Left lobe of liver (tissue), 2 donors: ENCODE results near the gene MEIS1. TPM values are rescaled to one million over a fixed set of nuclear protein-coding genes. Genes with fewer than 3 reads are reported as not detected.
"Not testable (repeated sequence)": the region's sequence is repeated elsewhere in the genome, so short reads cannot be mapped to it uniquely, and the experiment has no call there.

Experiments
- ATAC-seq: fragments of 200-7000 bp; cut with Tn5 transposase; one replicate; pipeline ENCODE4 v1.9.1; 2020; ENCODE audit warnings: mild to moderate bottlenecking, moderate library complexity
- DNase-seq: peaks from one replicate; pipeline ENCODE4 v3.0.0-alpha.2; 2020; ENCODE audit warnings: low spot score
- total RNA-seq: library from RNA; stranded (reverse); gene quantifications from one replicate; pipeline ENCODE4 v1.2.1, GENCODE V29; 2021
- donor health status: DM: no; HTN: no; CAD: no; lungs with moderate emphysema.
- donor health status: DM: no; HTN: yes; CAD: no.

Gene MEIS1
- total RNA-seq, 1 donor from 2014 or later, result 5.9 TPM

DNA sequence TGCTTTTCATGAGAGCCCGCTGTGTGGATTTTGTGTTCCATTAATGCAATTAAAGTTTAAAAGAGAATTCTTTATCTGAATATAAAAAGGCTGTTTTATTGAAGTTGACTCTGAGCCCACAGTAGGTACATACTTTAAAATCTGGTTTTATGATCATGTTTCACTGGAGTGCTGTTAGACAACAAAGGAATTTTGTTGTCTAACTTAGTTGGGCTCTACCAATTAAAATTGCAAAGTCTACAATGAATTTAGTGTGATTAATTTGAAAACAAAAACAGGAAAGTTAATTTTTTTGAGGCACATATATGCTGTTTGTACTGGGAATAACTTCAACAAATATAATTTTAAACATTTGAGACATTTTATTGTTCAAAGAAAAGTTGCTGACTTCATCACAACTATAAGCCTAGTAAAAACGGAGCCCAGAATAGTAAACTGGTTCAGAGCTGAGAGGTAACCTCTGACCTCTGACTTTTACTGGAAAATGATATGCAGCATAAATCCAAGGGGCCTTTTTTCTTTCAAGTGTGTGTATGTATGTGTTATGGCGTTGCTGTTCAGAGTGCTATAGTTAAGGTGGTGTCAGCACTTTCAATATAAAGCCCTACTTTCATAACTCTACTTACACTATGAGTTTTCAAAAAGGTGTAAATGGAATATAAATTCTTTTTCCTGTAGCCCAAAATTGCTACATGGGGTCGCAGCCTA is 30.2 kb downstream of the MEIS1 start:
- no peak for ATAC-seq
- DNase-seq, result no peak

DNA sequence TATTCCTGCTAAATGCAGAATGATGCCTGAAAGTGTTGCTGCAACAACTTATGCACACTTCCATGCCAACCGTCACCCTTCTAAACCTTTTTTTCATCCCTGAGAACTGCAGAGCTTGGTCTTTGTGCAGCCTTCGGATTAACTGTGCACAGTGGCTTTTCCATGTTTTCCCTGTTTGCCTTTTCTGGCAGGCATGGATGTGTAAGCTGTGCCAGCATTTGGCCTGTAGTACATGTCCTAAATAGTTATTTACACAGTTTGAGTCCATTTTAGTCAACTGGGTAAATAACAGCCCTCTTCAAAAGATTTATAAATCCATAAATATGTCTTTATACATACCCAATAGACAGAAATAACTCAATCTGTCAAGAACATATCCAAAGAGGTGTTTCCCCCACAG is 31.5 kb downstream of the MEIS1 start:
- ATAC-seq (peak; percentile 97), DNase-seq (no peak)

DNA sequence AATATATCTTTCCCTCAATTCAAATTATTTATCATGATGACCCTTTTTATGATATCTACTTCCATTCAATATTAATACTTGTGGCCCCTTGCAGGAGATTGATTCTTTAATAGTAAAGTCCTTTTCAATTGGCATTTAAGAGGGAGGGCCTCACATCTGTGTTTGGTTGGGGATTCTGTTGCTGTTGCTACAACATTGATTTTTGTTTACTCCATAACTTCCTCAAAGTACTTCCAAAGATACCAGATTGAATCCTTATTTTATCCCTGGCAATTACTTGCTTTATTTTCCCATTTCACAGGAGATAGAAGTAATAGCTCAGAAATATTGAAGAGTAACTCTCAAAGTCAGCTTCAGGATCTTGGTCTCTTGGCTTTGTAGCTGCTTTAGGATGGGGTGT is 32.8 kb downstream of the MEIS1 start:
- ATAC-seq (no peak), DNase-seq (no peak)

DNA sequence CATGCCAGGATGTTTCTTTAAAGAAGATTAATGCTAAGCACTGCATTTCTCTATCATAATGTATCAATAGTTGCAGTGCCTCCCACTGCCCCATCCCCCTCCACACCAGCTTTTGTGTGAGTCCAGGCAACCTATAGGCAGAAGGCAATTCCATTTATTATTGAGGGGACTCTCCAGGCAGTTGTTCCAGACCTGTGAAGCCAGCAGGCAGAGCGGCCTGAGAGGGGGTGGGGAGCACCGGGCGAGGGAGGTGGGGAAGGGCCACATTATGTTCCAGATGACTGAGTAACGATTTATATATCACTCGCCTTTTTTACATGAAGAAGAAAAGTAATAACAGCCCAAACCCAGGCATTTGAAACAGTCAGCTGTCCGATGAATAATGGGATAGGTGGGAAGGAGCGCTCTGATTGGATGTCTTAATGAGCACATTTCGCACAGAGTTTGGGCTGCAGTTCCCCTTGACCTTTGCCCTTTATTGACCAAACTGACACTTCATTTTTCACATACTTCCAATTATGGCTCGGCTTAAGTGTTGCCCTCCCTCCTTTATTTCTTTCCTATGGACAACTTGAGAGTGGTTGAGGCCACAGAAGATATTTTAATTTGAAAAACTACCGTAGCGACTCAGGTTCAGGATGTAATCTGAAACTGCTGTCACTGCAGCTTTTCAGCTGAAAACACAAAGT is 34.4 kb downstream of the MEIS1 start:
- DNase-seq (no peak), ATAC-seq (no peak)

DNA sequence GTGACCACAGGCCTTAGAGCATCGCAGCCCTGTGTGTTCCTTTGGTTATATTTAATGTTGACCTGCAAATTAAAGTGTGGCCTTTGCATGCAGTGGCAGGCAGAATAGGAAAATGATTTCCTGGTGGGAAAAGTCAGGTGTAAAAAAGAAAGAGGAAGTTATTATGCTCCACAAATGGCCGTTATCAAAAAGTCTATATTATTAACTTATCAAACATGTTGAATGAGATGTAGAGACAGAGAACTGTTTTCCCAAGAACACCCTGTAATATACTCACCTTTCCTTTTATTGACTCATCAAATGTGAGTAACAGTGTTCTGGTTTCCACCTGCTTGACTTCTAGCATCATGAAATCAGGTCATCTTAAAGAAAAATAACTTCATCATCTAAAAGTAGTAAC is 35.3 kb downstream of the MEIS1 start:
- DNase-seq (no peak), ATAC-seq (no peak)

DNA sequence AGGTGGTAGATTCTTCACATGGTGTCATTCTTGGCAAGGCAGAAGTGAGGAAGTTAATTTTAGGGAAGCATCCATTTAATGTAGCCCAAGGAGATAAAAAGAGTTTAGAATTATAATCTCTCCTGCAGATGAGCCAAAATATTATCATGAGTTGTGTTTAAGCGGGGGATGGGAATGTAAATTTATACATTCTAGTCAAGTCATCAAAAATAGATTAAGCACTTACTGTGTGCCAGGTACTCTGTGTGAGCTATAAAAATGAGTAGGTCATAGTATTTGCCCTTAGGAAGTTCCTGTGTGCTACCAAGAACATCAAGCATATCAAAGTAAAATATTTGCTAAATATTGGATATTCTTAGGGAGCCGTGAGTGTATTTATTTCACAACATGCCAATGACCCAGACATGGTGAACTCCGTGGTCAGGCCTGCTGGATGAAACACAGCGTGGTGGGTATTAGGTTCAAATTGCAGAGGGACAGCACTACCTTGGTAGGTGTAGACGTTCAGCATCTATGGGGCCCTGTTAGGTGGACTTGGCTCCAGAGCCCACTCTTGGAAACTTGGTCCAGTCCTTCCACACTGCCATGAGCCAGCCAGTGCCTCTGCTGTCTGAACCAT is 37.4 kb downstream of the MEIS1 start:
- ATAC-seq, result peak; percentile 76

DNA sequence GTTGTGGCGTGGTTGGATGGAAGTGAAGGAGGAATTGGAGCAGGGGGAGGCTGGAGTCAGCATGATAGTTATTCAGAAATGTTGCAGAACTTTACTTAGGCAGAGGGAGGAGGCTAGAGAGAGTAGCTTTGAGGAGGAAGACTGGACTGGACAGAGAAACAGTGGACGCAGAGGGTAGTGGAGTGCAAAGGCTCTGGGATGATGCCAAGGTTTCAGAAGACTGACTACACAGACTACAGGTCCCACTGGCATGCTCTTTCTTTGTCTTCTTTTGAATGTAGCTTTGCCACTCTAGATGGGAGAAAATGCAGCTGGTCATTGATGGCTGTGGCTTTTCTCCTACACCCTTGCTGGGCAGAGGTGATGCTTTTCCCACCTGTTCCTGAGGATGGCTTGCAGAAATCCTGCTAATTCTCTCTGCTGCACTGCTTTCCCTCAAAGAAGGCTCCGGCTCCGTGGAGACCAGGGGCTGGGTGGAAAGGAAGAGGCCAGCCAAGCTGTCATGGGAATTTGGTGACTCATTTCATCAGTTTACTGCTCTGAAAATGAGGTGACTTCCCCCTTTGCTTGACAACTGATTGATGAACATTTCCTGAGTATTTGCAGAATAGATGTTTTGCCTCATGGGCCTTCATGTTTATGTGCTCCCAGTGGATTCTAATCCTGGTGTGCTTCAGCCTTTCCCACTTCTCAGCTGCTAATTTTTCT is 42.4 kb downstream of the MEIS1 start:
- no peak for ATAC-seq
- no peak for DNase-seq

More for the DNA sequence above, 37.4 kb downstream of the MEIS1 start:
- no peak for DNase-seq

DNA sequence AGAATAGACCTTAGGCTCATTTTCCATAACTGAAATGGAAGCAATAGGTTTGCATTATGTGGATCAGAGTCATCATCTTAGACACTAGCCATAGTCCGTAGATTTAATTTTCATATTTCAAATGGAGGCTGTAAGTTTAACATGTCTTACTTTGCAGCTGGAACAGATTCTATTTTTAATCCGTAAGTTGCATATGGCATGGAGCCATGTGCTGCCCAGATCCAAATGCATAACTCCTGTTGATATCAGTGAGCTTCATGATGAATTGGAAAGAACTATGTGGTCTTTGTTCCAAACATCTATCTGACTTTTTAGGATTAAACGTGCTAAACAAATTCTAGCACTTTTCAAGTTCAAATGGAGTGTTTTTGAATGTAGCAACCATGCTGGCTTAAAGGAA is 43.4 kb downstream of the MEIS1 start:
- ATAC-seq (no peak), DNase-seq (no peak)

DNA sequence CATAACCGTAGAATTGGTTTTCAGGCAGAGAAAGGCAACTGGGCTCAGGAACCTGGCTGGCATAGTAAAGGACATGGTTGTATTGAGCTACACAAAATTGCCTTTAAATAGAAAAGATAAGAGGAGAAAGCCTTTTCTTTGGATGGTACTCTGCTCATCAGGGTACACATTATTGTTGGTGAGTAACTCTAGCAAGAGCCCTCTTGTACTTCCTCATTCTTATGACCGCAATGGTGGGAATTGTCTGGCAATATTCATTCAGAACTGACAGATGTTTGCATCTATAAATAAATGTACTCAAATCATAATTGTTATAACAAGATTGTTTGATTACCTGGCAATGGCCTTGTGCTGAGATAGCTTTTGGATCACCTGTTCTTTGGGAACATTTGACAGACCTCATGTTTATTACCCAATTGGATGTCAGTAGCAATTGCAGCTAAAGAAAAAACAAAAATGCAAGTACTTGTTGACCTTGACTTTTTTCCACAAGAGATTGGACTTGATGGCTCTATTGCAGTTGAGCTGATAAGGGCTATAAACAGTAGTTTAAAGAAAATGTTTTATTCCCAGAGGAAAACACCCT is 43.9 kb downstream of the MEIS1 start:
- no peak for ATAC-seq
- DNase-seq, result no peak

DNA sequence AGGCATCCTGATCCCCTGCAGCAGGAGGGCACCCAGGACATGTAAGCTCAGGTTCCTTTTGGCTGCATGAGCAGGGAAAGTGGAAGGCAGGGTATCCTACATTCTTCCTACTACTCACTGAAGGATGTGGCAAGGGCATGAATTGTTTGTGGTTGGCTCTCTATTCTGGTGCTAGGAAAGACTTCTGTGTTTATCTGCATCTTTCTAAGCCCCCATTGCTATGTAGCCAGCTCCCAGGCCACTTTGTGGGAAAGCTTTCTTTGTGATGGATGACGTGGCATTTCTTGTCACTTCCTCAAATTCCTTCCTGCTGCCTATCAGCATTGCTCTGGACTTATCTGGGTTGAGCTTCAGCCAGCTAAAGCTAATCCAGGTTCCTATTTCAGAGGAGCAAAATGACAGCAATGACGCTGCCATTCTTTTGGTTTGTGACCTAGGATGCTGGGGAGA is 46.2 kb downstream of the MEIS1 start:
- DNase-seq, result no peak
- peak; percentile 62 for ATAC-seq

DNA sequence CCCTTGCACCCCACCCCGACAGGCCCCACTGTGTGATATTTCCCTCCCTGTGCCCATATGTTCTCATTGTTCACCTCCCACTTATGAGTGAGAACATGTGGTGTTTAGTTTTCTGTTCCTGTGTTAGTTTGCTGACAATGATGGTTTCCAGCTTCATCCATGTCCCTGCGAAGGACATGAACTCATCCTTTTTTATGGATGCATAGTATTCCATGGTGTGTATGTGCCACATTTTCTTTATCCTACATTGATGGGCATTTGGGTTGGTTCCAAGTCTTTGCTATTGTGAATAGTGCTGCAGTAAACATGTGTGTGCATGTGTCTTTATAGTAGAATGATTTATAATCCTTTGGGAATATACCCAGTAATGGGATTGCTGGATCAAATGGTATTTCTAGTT is 50.3 kb downstream of the MEIS1 start:
- not testable (repeated sequence) for DNase-seq, ATAC-seq

DNA sequence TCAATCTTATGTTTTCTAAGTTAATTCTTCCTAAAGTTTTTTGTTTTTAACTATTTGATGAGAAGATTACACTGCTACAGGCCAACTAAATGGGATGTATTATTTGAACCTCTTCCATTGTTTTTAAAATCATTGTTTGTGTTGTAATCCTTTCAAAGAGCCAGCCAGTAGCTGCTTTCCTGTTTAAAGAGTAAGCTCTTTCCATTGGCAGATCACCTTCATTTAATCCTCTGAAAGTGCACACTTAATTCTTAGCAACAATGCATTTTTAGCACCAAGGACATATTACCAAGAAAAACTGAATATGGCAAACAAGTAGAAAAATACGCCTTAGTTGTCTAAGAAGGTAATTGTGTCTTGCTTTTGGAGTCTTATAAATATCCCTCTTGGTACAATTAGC is 54.0 kb downstream of the MEIS1 start:
- DNase-seq (no peak), ATAC-seq (no peak)

DNA sequence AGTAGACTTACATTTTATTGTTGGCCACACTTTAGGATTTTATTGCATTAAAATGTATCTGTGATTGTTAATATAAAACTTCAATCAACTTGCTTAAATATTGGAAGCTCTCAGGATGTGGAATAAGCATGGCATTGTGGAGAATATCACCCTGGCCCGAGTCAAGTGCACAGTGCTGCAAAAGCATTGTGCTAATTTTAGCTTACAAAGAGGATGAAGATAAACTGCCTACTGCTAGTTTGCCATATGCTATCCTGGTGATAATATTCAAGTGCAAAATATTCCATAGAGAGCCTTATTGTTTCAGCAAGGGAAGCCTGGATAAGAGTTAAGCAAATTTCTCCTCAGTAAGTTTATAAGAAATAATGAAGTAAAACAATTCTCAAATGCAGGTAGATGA is 54.5 kb downstream of the MEIS1 start:
- ATAC-seq, result peak; percentile 35
- no peak for DNase-seq

DNA sequence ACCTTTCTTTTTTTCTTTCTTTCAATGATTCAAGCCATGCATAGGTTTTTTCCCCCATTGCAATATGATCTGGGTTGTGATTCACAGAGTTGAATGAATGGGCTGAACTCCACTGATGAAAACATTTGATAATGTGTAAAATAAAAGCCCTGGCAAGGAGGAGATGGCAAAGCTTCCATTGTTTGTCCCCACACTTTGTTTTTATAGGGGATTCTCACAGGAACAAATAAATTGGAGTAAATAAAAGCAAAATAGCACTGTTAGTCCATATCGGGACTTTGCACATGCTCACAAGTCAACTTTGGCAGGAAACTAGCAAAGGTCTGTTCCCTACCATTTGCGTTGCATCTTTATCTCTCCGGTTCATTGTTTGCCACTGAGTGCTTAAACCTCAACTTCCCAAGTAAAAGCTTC is 55.7 kb downstream of the MEIS1 start:
- no peak for DNase-seq
- ATAC-seq, result peak; percentile 55

DNA sequence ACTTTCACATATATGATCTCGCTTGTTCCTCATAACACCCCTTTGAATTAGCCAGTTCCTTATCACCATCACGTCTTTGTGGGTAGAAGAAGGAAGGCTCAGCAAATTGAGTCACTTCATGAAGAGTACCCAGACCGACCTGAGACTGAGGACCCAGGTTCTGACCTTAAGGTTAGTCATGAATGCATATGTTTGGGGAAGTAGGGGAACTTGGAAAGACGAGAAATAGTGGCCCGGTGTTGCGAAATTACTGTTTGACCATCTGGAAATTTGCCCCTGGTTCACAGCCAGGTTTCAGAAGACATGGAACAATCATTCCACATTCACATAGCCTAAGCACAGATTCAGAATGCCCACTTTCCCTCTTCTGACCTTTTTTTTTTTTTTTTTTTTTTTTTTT is 59.8 kb downstream of the MEIS1 start:
- DNase-seq (peak; percentile 82), ATAC-seq (peak; percentile 54)

DNA sequence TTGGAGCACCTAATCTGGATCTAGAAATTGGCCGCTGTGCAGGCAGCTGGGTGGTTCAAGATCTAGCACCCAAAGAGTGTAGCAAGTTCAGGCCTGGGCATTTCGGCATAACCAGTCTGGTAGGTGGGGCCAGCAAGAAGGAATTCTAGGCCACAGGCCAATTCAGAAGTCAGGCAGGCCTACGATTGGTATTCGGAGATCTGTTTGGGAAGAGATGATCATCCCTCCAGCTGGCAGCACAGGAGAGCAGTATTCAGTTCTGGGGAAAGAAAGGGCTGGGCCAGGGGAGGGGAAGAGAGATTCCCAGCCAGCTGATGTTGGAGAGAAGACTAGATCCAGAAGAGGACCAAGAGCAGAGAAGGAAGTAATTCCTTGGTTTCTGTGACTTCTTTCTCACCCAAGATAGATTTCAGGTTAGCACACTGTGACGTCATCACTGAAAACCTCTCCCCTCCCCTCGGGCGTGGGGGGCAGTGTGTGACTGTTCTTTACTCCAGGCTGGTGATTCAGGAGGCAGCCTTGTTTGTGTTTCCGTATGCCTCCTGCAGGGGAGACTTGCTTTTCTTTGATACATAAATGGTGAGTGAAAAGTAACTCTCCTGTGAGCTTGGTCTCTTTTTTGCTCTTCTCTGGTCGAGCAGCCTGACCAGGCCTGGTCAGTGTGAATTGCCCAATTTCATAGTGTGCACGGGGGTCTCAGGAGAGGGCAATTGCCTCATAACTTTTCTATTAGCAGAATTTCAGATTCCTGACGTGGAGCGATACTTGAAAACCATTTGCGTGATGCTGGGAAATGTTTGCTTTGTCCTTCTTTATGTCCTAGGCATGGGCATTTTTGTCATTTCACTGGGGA is 61.1 kb downstream of the MEIS1 start:
- DNase-seq (peak; percentile 78), ATAC-seq (peak; percentile 90)

DNA sequence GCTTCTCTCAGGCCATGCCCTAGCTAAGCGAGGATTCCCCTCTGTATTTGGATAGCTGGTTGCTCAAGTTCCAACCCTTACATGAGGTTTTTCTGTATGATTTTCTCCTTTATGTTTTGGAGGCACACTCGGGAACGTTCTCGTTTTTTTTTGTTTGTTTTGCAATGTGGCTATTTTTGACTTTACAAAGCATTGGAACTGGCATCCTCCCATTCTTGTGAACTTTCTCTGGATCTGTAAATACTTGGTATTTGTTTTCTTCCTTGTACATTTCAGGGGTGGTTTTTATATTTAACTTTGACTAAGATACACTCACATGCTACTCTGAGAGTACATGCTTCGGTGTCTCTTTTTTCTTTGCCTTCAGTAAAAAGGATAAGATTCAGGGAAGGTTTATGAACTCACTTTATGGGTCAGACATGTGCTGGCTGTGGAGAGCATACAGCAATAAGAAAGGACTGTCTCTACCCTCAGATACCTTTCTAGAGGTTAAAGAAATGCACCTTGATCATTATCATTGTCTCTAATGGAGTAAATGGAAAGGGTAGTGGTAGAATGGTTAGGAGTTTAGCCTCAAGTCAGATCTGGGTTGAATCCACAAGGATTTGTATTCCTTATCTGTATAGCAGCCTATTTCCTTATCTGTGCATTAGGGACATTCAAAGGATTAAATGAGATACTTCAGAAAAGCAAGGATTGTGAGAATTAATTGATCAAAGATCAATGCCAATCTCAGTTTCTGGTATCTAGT is 61.9 kb downstream of the MEIS1 start:
- DNase-seq (no peak), ATAC-seq (peak; percentile 11)

DNA sequence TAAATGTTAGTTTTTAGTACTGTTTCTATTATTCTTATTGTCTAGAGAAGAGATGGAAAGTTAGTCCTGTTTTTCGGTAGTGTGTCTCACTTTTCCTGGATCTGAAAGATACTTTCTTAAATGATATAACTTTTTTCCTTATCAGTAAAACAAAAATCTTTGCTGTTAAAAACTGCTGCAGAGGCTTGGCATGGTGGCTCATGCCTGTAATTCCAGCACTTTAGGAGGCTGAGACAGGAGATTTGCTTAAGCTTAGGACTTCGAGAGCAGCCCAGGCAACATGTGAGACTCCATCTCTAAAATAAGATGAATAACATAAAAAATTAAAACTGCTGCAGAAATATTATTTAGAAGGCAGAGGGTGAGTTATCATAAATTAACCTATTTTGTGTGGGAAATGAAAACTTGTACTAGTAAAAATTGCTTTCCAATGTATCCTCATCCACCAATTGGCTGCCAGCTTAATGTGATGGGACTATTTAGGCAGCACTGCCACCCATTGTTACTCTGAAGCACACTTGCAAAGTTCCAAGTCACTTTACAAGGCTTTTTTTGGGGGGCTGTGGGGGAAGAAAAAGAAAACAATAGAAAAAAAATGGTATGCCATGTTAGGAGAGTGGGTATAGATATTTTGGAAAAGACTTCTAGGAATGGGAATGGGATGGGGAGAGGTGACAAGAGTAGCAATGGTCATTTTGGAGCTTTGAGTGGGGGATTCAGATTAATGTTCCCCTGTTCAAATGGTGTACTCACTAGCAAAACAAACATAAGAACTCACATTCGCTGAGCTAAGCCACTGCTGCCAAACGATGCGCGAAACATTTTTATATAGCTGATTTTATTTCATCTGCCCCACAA is 62.7 kb downstream of the MEIS1 start:
- ATAC-seq (no peak), DNase-seq (no peak)
